Gastroesophageal sphincter (tissue), 4 donors: Measurements from ENCODE around the gene WRNIP1. TPM values are rescaled to one million over a fixed set of nuclear protein-coding genes. Genes with fewer than 3 reads are reported as not detected.
"Not testable (repeated sequence)": the region's sequence is repeated elsewhere in the genome, so short reads cannot be mapped to it uniquely, and the experiment has no call there.

Source experiments
- ATAC-seq: fragments of 150-250 bp; one replicate; pipeline ENCODE4 v1.9.1; 2016; ENCODE audit warnings: mild to moderate bottlenecking, moderate library complexity
- H3K27ac ChIP-seq, 4 donors: fragments of 200-600 bp; sonication (generic) in 3 of 4; 1 replicate in 3 of 4; 2 replicates in 1 of 4; pipeline ENCODE4 v1.5.1; 2016 to 2019
- H3K27me3 ChIP-seq: fragments of 200-600 bp; sonication (generic); one replicate; pipeline ENCODE4 v1.5.1; 2019
- H3K36me3 ChIP-seq, 2 donors: fragments of 200-600 bp; sonication (generic); one replicate each; pipeline ENCODE4 v1.5.1; 2019; ENCODE audit warnings: control low read depth in 1 of 2
- H3K4me1 ChIP-seq, 3 donors: fragments of 200-600 bp; sonication (generic); 1 replicate in 2 of 3; 2 replicates in 1 of 3; pipeline ENCODE4 v1.5.1; 2016 to 2019; ENCODE audit warnings: control low read depth in 2 of 3
- H3K4me3 ChIP-seq, 2 donors: fragments of 200-600 bp; sonication (generic); one replicate each; pipeline ENCODE4 v1.5.1; 2019; ENCODE audit warnings: mild to moderate bottlenecking in 1 of 2, moderate library complexity in 1 of 2
- H3K9me3 ChIP-seq, 3 donors: fragments of 200-600 bp; sonication (generic); one replicate each; pipeline ENCODE4 v1.5.1; 2017 to 2019; ENCODE audit warnings: control low read depth in 2 of 3
- CTCF ChIP-seq, 4 experiments: fragments of 200-600 bp in 2 of 4; fragments of 450-650 bp in 2 of 4; sonication (generic) in 1 of 4; IDR thresholded peaks; one replicate each; pipeline ENCODE4 v1.5.1; 2017 to 2019; ENCODE audit warnings: antibody characterized with exemption in 4 of 4, mild to moderate bottlenecking in 2 of 4, moderate library complexity in 2 of 4
- EP300 ChIP-seq: sonication (generic); formaldehyde crosslinking; IDR thresholded peaks from one replicate; pipeline ENCODE4 v1.6.1; 2017; ENCODE audit warnings: antibody characterized with exemption, mild to moderate bottlenecking
- POLR2A ChIP-seq, 2 donors: fragments of 450-650 bp; IDR thresholded peaks; one replicate each; pipeline ENCODE4 v1.6.1; 2017; ENCODE audit warnings: antibody characterized with exemption in 2 of 2, mild to moderate bottlenecking in 2 of 2, moderate library complexity in 1 of 2
- POLR2AphosphoS5 ChIP-seq: sonication (generic); formaldehyde crosslinking; IDR thresholded peaks from one replicate; pipeline ENCODE4 v1.6.1; 2017; ENCODE audit warnings: antibody characterized with exemption
- WGBS, 2 donors: methylation state at CpG; one replicate each; pipeline ENCODE4 v1.1.5; 2018; ENCODE audit warnings: low coverage in 1 of 2; 5-methylcytosine and 5-hydroxymethylcytosine counted together
- total RNA-seq, 4 donors: library from RNA; depleted of rRNA; stranded (reverse); fragments of >200 nt; gene quantifications; one replicate each; pipeline ENCODE4 v1.1.0, GENCODE V29; 2016

The WRNIP1 gene
- total RNA-seq, 4 donors from 2014 or later: 48.1 to 66.1 (median 57.1) TPM

GRCh38 chr6:2798586-2799134, 33.5 kb downstream of the WRNIP1 start:
- no peak for ATAC-seq
- Histone ChIP-seq H3K9me3 (no peaks in the 10 kb centered on the region), H3K27ac (no peak overlapping the region), H3K4me1 (peaks cover 0 to 26% (median 0%) of the 10 kb centered on the region in 3 donors), H3K36me3 (peaks cover 0 to 7% of the 10 kb centered on the region in 2 donors), H3K4me3 (no peak overlapping the region), H3K27me3 (no peaks in the 10 kb centered on the region)
- no peak for TF ChIP-seq EP300
- TF ChIP-seq POLR2A (IDR thresholded peaks at IDR 0.05): no peak
- TF ChIP-seq CTCF (IDR thresholded peaks at IDR 0.05): no peak
- TF ChIP-seq POLR2AphosphoS5: no peak
- 77 to 82% methylated on average over 7 to 10 of the region's 11 CpGs for WGBS, 2 donors

GRCh38 chr6:2799936-2800527, 34.8 kb downstream of the WRNIP1 start:
- no peak for ATAC-seq
- no peak for TF ChIP-seq POLR2AphosphoS5
- no peak for TF ChIP-seq EP300
- no peak for TF ChIP-seq POLR2A (IDR thresholded peaks at IDR 0.05)
- TF ChIP-seq CTCF (IDR thresholded peaks at IDR 0.05): no peak
- Histone ChIP-seq H3K27ac (no peak overlapping the region), H3K27me3 (no peaks in the 10 kb centered on the region), H3K4me1 (peaks cover 0 to 27% (median 0%) of the 10 kb centered on the region in 3 donors), H3K9me3 (no peaks in the 10 kb centered on the region), H3K4me3 (no peak overlapping the region), H3K36me3 (peaks cover 0 to 7% of the 10 kb centered on the region in 2 donors)
- 76 to 85% methylated on average over 7 to 10 of the region's 11 CpGs for WGBS, 2 donors

- Histone ChIP-seq H3K4me1 (peaks cover 0 to 27% (median 0%) of the 10 kb centered on the region in 3 donors), H3K9me3 (no peaks in the 10 kb centered on the region), H3K4me3 (no peak overlapping the region), H3K36me3 (peaks cover 0 to 7% of the 10 kb centered on the region in 2 donors), H3K27me3 (no peaks in the 10 kb centered on the region), H3K27ac (no peak overlapping the region)
- TF ChIP-seq POLR2A (IDR thresholded peaks at IDR 0.05) (no peak), EP300 (no peak), CTCF (IDR thresholded peaks at IDR 0.05) (no peak)
- no peak for ATAC-seq
- WGBS, 2 donors: 92 to 93% methylated on average over 3 to 10 of the region's 14 CpGs
These were observed 35.5 kb downstream of the WRNIP1 start for GRCh38 chr6:2800552-2801316.

GRCh38 chr6:2801687-2802086, 36.5 kb downstream of the WRNIP1 start:
- H3K4me3 ChIP-seq, H3K27me3 ChIP-seq, ATAC-seq, H3K27ac ChIP-seq, H3K9me3 ChIP-seq, H3K36me3 ChIP-seq: not testable (repeated sequence)
- 80% methylated on average over 1 of the region's 4 CpGs; no CpG with 5 or more reads in 1 of the 2 donors for WGBS, 2 donors
- H3K4me1 ChIP-seq: peaks cover 0 to 27% (median 0%) of the 10 kb centered on the region in 3 donors

- no peak for ATAC-seq
- Histone ChIP-seq H3K4me3 (no peak overlapping the region), H3K27ac (no peak overlapping the region), H3K36me3 (peaks cover 0 to 7% of the 10 kb centered on the region in 2 donors), H3K27me3 (no peaks in the 10 kb centered on the region), H3K9me3 (no peaks in the 10 kb centered on the region), H3K4me1 (peaks cover 0 to 19% (median 0%) of the 10 kb centered on the region in 3 donors)
- WGBS, 2 donors: 67 to 100% methylated on average over 1 to 3 of the region's 8 CpGs
- TF ChIP-seq POLR2A (IDR thresholded peaks at IDR 0.05): no peak
- no peak for TF ChIP-seq EP300
- no peak for TF ChIP-seq POLR2AphosphoS5
- no peak for TF ChIP-seq CTCF (IDR thresholded peaks at IDR 0.05)
These were observed 37.4 kb downstream of the WRNIP1 start for GRCh38 chr6:2802521-2803060.
